Muscle of arm (tissue), 12 donors: ENCODE results near the gene COG5. TPM values are rescaled to one million over a fixed set of nuclear protein-coding genes. Genes with fewer than 3 reads are reported as not detected.

Experiments
- DNase-seq: peaks from one replicate; pipeline ENCODE4 v3.0.0-alpha.2; 2013
- polyA plus RNA-seq, 12 donors: library from polyadenylated mRNA; unstranded; fragments of 120-200 nt; gene quantifications; one replicate each; pipeline ENCODE4 v1.2.1, GENCODE V29; 2013; ENCODE audit not compliant: insufficient read length in 12 of 12

COG5 gene
- polyA plus RNA-seq, 12 donors, result 15.3 to 38.3 (median 30.3) TPM; not detected in 1

DNA sequence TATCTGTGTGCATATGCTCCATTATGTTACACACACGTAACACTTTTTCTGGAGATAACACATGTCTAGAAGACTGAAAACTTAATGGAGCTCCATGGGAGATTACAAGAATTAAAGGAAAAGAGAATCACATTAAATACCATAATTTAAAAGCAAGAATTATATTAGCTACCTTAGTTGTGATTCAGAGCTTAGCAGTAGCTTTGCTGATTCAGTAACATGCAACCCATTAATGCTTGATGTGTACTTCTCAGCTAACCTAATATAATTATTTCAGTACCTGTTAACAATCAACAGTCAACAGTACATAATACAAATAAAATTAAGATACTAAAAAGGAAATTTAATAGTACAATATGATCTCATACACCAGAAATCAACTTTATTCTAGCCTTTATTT is 167.6 kb downstream of the COG5 start:
- no peak for DNase-seq

DNA sequence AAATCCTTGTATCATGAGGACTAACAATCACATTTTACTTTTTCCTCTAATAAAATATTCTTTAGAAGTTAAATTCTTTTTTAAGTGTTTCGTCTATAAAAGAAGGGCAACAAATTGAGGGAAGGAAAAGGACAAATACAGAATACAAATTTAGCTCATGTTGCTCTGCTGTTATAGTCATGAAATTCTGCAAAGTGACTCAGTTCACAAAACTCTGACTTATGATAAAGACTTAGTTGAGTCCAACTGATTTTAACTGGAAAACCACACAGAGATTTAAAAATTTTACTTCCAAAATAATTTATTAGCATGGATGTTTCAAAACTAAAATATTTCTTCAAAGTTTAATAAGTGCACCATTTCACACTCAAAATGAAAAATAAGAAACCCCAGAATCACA is 168.9 kb downstream of the COG5 start:
- no peak for DNase-seq

- DNase-seq, result peak; percentile 7
These were observed 169.4 kb downstream of the COG5 start for GRCh38 chr7:107394276-107394675.

- DNase-seq, result no peak
These were observed 170.9 kb downstream of the COG5 start for GRCh38 chr7:107392830-107393229.

GRCh38 chr7:107390916-107391315 is 172.8 kb downstream of the COG5 start:
- no peak for DNase-seq

DNA sequence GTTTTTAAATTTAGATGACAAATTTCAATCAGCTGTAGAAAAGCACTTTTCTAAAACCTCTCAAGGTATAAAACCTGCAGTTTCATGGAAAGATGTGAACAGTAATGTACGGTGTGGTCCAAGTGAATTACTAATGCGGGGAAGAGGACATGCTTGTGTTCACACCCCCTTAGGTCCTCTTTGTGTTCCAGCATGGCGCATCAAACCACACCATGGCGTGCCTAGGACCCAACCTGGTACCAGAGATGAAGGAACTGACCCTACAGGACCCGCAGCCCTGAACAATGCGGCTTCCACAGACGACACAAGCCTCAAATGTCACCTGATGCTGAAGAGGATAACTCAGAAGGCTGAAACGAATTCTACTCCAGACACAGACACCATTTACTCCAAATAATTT is 175.1 kb downstream of the COG5 start:
- no peak for DNase-seq

GRCh38 chr7:107387573-107388219 is 176.0 kb downstream of the COG5 start:
- DNase-seq, result no peak

GRCh38 chr7:107387128-107387527 is 176.6 kb downstream of the COG5 start:
- peak; percentile 7 for DNase-seq

- no peak for DNase-seq
These were observed 177.1 kb downstream of the COG5 start for GRCh38 chr7:107386548-107387102.

DNA sequence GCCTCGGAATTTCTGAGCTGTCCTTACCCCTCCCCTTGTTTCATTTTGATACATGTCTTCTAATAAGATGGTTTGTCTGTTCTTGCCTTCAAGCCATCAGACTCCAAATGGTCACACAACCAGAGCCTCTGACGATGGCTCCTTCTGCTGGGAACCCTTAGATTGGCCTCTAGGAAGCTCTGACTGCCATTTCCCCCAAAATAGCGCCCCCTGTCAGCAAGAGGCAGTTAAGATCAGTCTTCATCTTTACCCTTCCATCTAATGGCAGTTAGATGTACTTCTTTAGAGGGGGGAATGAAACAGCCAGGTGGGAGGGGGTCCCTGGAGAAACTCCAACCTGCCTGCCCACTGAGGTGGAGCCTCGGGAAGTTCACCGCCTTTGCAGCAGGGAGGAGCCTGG is 179.7 kb downstream of the COG5 start:
- no peak for DNase-seq

GRCh38 chr7:107383203-107383602 is 180.5 kb downstream of the COG5 start:
- DNase-seq, result no peak

- DNase-seq, result no peak
These were observed 182.3 kb downstream of the COG5 start for GRCh38 chr7:107381453-107381852.

- no peak for DNase-seq
These were observed 190.4 kb downstream of the COG5 start for GRCh38 chr7:107373354-107373753.

DNA sequence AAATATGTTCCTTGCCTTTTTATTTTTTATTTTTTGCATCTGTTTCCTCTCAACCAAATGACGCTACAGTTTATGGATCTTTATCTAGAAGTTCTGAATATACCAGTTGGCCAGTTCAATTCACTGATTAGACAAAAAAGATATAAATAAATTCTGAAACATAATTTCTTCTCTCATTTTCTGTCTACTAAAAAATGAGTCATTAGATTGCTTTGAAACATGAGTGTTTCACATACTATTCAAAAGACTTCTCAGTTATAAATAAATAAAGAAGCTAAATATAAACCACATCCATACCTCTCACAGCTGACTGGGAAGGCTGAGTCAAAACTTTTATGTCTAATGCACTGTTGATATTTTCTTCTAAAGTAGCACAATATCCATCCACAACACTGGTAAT is 191.4 kb downstream of the COG5 start:
- no peak for DNase-seq

GRCh38 chr7:107370816-107371215 is 192.9 kb downstream of the COG5 start:
- DNase-seq, result no peak

DNA sequence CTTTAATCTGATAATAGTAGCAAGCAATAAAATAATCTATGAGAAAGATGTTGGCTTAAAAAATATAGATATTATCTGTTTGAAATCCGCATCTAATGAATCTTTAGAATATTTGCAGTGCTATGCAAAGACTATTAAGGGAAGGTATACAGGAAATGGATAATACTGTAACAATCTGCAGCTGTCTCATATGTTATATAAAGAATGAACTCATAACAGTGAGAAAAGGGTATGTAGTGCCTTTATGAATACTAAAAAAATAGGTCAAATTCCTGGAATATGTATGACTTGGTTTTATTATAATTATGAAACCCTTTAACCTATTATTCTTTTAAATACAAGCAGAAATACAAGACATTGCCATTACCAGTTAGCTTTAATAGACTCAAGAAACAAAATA is 198.9 kb downstream of the COG5 start:
- DNase-seq, result no peak

GRCh38 chr7:107359520-107360316 is 204.0 kb downstream of the COG5 start:
- DNase-seq, result no peak

DNA sequence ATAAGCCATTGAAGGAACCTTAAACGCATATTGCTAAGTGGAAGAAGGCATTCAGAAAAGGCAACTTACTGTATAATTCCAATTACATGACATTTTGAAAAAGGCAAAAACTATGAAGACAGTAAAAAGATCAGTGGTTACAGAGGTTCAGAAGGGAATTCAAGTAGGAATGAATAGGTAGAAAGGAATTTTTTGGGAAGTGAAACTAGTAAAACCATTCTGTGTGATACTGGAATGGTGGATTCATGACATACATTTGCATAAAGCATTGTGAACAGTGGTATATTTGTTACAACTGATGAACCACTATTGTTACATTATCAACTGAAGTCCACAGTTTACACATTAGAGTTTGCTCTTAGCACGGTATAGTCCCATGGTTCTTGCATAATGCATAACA is 208.1 kb downstream of the COG5 start:
- no peak for DNase-seq

DNA sequence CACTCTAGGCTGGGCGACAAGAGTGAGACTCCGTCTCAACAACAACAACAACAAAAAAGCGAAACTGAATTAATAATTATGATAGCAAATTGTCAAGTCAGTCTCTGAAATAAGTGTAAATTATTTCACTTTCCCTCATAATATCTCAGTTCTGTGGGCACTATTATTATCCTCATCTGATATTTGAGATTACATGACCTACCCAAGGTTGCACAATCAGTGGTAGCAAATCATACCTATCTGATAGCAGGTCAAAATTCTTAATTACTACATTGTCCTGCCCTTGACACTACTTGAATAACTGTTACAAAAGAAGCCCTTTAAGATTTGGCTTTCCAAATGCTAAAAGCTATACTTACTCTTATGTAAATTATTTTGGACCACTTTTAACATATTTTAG is 209.1 kb downstream of the COG5 start:
- DNase-seq, result no peak

DNA sequence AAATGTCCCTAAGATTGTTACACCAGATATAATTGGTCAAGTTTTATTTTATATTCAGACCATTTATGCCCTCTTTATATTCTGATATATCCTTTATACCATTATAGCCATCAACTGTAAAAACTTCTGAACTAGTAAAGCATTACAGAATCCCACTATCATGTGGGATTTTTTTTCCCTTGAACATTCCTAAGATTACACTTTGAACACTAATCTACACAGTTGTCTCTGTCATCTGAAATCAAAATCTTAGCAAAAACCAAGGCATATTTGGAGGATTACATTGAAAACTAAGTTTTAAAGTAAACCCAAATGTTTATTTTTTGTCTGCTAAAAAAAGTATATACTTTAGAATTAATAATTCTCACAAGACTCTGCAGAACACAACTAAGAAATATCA is 210.0 kb downstream of the COG5 start:
- no peak for DNase-seq

DNA sequence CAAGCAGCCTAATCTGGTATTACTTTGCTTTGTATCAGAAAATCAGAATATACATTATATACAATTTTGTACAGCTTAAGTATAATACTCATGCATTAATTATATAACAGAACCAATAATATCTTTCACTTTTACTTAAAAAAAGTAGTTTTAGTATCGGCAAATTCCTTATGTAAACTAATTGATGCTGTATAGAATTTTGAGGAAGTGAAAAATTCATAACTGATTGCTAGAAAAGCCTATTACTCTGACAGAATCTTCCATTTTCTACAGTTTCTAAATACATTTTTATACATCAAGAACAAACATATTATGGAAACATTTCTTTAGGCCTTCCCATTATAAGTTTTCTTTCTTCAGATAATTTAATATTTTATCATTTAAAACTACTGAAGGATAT is 217.8 kb downstream of the COG5 start:
- no peak for DNase-seq

- no peak for DNase-seq
These were observed 218.9 kb downstream of the COG5 start for GRCh38 chr7:107344799-107345198.

- DNase-seq, result no peak
These were observed 219.4 kb downstream of the COG5 start for GRCh38 chr7:107344286-107344685.
